Measurements from ENCODE around the gene IFNA2. TPM values are rescaled to one million over a fixed set of nuclear protein-coding genes. Genes with fewer than 3 reads are reported as not detected.

IFNA2 gene
- total and polyA plus RNA-seq, 2 of the 4 experiments (the other 2 are of a cell fraction) = not detected

DNA sequence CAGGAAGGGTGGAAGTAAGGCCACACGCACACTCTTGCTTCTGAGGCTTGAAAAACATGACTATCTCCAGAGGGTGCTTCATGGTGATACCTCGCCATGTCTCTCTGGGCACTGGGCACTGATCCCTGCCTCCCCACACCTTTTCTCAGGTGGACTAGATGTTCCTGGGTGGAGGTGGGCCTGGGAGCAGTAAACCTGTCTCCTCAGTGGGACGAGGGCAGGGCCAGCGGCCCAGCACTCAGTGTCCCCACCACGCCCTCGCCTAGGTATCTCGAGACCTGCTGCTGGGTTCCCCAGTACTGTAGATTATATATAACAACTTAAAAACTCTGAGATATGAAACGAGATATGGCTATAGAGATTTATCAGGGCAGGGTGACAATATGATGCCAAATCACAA lies 22.9 kb downstream of the IFNA2 start:
- Histone ChIP-seq H3K4ac (ENCODE audit: low read depth, low read length) (no peak overlapping the region), H3K79me1 (ENCODE audit: low read depth in 1 of 2, low read length in 2 of 2) (no peaks in the 10 kb centered on the region), H3K4me3 (ENCODE audit: insufficient read depth, low read depth, low read length) (no peak overlapping the region), H2BK5ac (ENCODE audit: low read depth, low read length, poor library complexity, severe bottlenecking) (no peak overlapping the region), H3K23ac (ENCODE audit: low read depth, low read length) (no peak overlapping the region), H3K14ac (replicated peaks; ENCODE audit: low read depth, low read length) (no peak overlapping the region), H3K36me3 (ENCODE audit: control insufficient read depth, insufficient read depth, low read length) (no peaks in the 10 kb centered on the region), H3K4me1 (ENCODE audit: control insufficient read depth, insufficient read depth, low read length) (no peaks in the 10 kb centered on the region), H2BK15ac (ENCODE audit: low read depth, low read length) (no peak overlapping the region), H3K27me3 (ENCODE audit: control insufficient read depth, insufficient read depth, low read length) (peaks cover 12% of the 10 kb centered on the region), H3K9me1 (ENCODE audit: insufficient read depth, low read length) (no peaks in the 10 kb centered on the region), H2AFZ (replicated peaks; ENCODE audit: low read length, poor library complexity) (no peak overlapping the region), H3K56ac (ENCODE audit: extremely low read depth, insufficient read depth, low read length) (no peak overlapping the region), H4K20me1 (ENCODE audit: insufficient read depth, low read length) (no peaks in the 10 kb centered on the region), H3K18ac (ENCODE audit: low read depth, low read length) (no peak overlapping the region), H2AK5ac (ENCODE audit: low read depth, low read length) (no peak overlapping the region), H2BK20ac (ENCODE audit: low read depth, low read length) (no peak overlapping the region), H4K5ac (ENCODE audit: low read depth, low read length) (no peak overlapping the region), H3K9me3 (ENCODE audit: control insufficient read depth, insufficient read depth, low read length) (no peaks in the 10 kb centered on the region), H2BK120ac (ENCODE audit: low read depth, low read length) (no peak overlapping the region), H4K91ac (ENCODE audit: insufficient read depth, low read depth, low read length) (no peak overlapping the region), H4K8ac (ENCODE audit: low read depth in 2 of 2, low read length in 2 of 2) (no peak overlapping the region), H3K4me2 (ENCODE audit: low read depth, low read length) (no peak overlapping the region), H3K27ac (ENCODE audit: insufficient read depth, low read length) (no peak overlapping the region), H3K9ac (ENCODE audit: low read depth, low read length) (no peak overlapping the region), H2AK9ac (replicated peaks; ENCODE audit: low read depth, low read length, poor library complexity) (no peak overlapping the region)
- dilution Hi-C loops (cut with HindIII; ENCODE audit: low sequenced_read_pairs, unreplicated experiment) (no loop called here), intact Hi-C loops (cut with micrococcal nuclease) (no loop called here), in situ Hi-C loops (cut with MboI; ENCODE audit: low sequenced_read_pairs) (no loop called here)
- no peak for TF ChIP-seq RCOR1 (IDR thresholded peaks at IDR 0.05; ENCODE audit: insufficient replicate concordance, low read length)
- no peak for TF ChIP-seq FOS (IDR thresholded peaks at IDR 0.05; ENCODE audit: low read depth, low read length)
- no peak for TF ChIP-seq CEBPB (IDR thresholded peaks at IDR 0.05; ENCODE audit: low read depth, low read length)
- TF ChIP-seq NFE2L2 (IDR thresholded peaks at IDR 0.05; ENCODE audit: low read depth, low read length) = no peak
- TF ChIP-seq SMC3 (IDR thresholded peaks at IDR 0.05; ENCODE audit: low read depth, low read length) = no peak
- no peak for TF ChIP-seq BHLHE40 (IDR thresholded peaks at IDR 0.05; ENCODE audit: low read depth, low read length)
- TF ChIP-seq POLR2A (IDR thresholded peaks at IDR 0.05; ENCODE audit: low read depth, low read length) = no peak
- no peak for TF ChIP-seq CHD1 (IDR thresholded peaks at IDR 0.05; ENCODE audit: low read depth, low read length)
- no peak for TF ChIP-seq MXI1 (IDR thresholded peaks at IDR 0.05; ENCODE audit: borderline replicate concordance, low read depth, low read length)
- no peak for TF ChIP-seq MAFK (IDR thresholded peaks at IDR 0.05; ENCODE audit: low read depth, low read length)
- TF ChIP-seq RAD21 (IDR thresholded peaks at IDR 0.05; ENCODE audit: low read length) = no peak
- no peak for TF ChIP-seq CTCF (conservative IDR thresholded peaks at IDR 0.05; ENCODE audit: low read depth, low read length)
- no peak for TF ChIP-seq MAZ (IDR thresholded peaks at IDR 0.05; ENCODE audit: borderline replicate concordance, low read depth, low read length)
- TF ChIP-seq, protein P1, sequence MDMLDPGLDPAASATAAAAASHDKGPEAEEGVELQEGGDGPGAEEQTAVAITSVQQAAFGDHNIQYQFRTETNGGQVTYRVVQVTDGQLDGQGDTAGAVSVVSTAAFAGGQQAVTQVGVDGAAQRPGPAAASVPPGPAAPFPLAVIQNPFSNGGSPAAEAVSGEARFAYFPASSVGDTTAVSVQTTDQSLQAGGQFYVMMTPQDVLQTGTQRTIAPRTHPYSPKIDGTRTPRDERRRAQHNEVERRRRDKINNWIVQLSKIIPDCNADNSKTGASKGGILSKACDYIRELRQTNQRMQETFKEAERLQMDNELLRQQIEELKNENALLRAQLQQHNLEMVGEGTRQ (IDR thresholded peaks at IDR 0.05; ENCODE audit: low read depth, low read length) = no peak
- no peak for TF ChIP-seq RFX5 (IDR thresholded peaks at IDR 0.05; ENCODE audit: low read depth, low read length)
- TF ChIP-seq, protein P2, sequence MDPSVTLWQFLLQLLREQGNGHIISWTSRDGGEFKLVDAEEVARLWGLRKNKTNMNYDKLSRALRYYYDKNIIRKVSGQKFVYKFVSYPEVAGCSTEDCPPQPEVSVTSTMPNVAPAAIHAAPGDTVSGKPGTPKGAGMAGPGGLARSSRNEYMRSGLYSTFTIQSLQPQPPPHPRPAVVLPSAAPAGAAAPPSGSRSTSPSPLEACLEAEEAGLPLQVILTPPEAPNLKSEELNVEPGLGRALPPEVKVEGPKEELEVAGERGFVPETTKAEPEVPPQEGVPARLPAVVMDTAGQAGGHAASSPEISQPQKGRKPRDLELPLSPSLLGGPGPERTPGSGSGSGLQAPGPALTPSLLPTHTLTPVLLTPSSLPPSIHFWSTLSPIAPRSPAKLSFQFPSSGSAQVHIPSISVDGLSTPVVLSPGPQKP (IDR thresholded peaks at IDR 0.05; ENCODE audit: borderline replicate concordance, low read depth, low read length) = no peak
- ChIA-PET POLR2A (ENCODE audit: unreplicated experiment) (no interaction called here), CTCF (no interaction called here)
- no peak for DNase-seq
- no peak for ATAC-seq (ENCODE audit: low read depth)
- no CpG with 5 or more reads among the region's 8 CpGs for WGBS, 2 experiments (ENCODE audit: extremely low coverage in 2 of 2, insufficient read length in 1 of 2)
- no TSS peak for BruUV-seq (replicated peaks)
